Dermis blood vessel endothelial cell (primary cell): ENCODE data around the gene ZFAND3. TPM values are rescaled to one million over a fixed set of nuclear protein-coding genes. Genes with fewer than 3 reads are reported as not detected.
A peak's percentile ranks its signal among the peaks of the same experiment; 100 is the strongest.

Source experiments
- DNase-seq: peaks from one replicate; pipeline ENCODE4 v3.0.0; 2010
- total RNA-seq: library from RNA; depleted of rRNA; stranded (reverse); fragments of >200 nt; gene quantifications from 2 replicates; pipeline ENCODE4 v1.2.3, GENCODE V29; 2014

The ZFAND3 gene
- total RNA-seq, 1 donor from 2014 or later: 16.7 TPM

DNA sequence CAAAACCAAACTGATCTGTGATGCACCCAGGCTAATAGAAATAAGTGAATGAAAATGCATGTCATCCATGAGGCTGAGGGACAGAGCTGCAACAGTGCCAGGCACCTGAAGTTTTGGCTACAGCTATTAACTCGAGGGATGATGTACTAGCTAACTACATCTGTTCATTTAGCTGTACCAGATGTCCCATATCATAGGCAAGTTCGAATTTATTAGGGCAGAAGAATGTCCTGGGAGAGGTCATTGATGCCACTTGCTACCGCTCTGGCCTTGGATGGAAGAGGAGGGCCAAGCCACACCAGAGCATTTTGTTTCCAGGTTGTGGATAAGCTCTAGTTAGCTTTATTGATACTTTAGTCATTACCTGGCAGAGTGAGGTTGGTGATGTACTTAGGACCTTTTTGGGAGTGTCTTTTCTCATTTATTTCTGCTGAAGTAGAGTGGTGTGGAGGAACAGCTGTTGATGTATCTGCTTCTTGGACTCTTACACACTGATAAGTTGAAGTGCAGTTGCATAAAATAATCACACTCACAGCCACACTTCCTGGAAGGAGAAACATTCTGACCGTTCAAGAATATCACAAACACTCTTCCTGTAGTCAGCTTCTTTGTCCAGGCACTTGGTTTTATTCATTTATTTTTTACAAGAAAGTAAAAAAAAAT lies 8.2 kb downstream of the ZFAND3 start:
- DNase-seq: peak; percentile 23

DNA sequence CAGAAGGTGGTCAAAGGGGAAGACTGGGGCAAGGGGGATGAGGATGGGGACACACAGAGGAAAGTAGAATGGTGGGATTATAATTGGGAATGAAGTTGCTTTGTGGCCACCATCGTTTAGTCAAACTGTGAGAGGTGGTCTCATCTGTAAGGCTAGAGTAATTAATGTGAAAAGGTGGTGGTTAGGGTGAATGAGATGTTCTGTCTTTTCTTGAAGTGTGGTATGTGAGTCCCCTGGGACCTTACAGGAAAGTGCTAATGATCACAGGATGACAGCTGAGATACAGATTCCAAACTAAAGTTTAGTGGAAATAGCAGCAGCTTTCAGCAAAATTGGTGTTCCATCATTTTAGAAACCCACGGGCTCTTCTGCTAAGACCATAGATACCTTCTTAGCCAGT lies 10.7 kb downstream of the ZFAND3 start:
- no peak for DNase-seq

GRCh38 chr6:37831457-37831856 lies 11.9 kb downstream of the ZFAND3 start:
- DNase-seq: no peak

- DNase-seq: no peak
Observed at GRCh38 chr6:37835923-37836322, 16.4 kb downstream of the ZFAND3 start.

DNA sequence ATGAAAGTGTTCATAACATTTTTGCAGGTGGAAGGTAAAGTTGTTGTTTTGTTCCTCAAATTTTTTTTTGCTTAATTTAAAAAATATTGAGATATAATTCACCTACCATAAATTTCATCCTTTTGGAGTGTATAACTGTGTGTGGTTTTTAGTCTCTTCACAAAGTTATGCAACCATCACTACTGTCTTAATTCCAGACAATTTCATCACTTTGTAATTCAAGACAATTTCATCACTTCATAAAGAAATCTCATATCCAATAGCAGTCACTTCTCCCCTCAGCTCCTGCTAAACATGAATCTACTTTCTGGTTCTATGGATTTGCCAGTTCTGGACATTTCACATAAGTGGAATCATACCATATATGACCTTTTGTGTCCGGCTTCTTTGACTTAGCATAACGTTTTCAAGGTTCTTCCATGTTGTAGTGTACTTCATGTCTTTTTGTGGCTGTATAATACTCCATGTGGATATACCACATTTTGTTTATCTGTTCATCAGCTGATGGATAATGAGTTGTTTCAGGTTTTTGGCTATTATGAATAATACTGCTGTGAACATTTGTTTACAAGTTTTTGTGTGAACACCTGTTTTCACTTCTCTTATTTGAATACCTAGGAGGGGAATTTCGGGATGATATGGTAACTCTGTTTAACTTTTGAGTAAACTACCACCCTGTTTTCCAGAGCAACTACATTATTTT lies 18.8 kb downstream of the ZFAND3 start:
- DNase-seq: no peak

DNA sequence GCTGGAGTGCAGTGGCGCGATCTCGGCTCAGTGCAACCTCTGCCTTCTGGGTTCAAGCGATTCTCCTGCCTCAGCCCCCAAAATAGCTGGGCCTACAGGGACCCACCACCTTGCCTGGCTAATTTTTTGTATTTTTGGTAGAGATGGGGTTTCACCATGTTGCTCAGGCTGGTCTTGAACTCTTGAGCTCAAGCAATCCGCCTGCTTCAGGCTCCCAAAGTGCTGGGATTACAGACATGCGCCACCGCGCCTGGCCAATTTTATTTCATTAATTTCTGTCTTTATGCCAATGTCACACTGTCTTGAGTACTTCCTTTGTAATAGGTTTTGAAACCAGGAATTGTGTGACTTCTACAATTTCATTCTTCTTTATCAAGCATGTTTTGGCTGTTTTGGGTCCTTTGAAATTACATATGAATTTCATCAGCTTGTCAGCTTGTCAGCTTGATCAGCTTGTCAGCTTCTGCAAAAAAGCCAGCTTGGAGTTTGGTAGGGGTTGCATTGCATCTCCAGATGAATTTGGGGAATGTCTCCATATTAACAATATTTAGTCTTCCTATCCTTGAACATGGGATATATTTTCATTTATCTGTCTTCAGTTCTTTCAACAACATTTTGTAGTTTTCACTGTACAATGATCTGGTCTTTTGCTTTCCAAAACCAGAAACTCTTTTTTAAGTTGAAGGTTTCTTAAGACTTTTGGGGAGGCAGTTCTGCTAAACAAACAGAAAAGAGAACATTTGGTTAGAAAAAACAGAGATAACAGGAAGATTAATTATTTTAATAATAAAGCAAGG lies 20.8 kb downstream of the ZFAND3 start:
- no peak for DNase-seq

DNA sequence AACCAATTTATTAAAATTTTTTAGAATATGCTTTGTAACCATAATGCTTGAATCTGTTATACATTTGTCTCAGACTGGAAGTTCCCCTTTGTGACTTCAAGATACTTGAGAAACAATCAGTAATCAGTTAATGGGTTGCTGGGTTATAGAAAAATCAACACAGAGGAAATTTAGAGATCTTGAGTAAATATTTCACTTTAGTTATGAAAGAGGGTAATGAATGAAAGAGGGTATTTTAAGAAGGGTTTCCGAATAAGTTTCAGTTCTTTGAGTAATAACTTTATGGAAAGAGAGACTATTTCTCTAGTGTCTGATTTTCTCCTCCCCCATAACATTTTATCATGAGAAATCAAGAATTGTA lies 21.4 kb downstream of the ZFAND3 start:
- no peak for DNase-seq

DNA sequence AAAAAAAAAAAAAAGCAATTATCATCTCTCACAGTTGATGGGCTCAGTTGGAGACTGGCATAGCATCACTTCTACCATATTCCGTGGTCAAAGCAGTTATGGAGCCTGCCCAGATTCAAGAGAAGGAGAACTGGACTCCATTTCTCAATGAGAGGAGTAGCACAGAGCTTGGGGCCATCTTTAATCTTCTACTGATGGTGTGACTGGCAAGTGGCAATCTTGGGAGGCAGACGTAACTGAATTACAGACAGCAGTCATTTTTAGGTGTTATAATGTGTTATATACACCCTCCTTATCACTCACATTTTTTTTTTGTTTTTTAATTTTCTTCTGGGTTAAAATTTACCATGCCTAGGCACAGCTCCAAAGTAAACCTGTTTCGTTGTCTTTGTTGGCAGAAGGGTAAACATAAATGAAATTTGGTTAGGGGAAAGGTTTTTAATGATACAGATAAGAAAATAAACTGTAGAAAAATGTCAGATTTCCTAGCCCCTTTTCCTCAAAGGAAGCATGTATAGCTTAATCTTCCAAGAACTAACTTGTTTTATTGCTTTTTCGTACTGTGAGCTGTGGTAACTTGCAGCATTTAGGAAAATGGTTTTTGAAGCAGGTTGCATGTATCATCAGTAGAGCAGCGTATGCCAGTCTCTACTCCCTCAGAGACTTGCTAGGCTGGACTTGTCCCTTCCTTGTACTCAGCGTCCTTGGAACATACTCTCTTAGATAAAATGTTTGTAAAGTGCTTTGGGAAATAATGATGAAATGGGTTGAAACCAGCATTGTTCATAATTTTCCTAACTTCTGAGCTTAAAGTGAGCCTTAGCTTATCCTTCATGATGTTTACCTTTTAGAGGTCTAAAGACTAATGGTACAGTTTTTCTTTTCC lies 25.7 kb downstream of the ZFAND3 start:
- no peak for DNase-seq

- no peak for DNase-seq
Observed at GRCh38 chr6:37845930-37846329, 26.4 kb downstream of the ZFAND3 start.

GRCh38 chr6:37847704-37848103 lies 28.2 kb downstream of the ZFAND3 start:
- DNase-seq: no peak

DNA sequence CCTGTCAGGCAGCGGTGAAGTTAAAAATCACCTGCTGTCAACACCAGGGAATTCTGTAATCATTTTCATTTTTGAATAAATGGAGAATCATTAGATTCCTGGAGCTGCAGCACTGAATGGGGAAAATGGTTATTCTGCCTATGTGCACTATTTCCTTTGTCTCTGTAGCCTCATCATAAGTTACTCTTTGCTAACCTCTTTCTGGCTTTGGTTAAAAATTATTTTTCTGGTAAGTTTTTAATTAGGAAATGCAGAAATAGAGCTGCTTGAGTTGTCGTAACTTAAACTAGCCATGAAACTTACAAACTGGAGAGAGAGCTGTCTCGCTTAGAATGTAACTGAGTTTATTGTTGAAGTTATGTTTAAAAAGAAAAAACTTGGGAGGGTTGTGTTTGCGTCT lies 28.8 kb downstream of the ZFAND3 start:
- DNase-seq: no peak

DNA sequence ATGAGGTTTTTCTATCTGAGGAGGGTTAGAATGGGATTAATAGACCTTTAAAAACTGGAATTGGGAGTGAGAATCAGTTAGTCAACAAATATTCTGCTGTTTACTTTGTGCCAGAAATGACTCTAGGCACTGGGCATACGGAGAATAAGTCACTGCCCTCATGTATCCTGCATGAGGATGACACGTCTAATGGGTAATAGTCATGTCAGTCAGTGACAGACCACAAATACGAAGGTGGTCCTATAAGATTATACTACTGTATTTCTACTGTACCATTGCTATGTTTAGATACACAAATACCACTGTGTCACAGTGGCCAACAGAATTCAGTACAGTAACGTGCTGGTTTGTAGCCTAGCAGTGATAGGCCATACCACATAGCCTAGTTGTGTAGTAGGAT lies 30.7 kb downstream of the ZFAND3 start:
- no peak for DNase-seq

DNA sequence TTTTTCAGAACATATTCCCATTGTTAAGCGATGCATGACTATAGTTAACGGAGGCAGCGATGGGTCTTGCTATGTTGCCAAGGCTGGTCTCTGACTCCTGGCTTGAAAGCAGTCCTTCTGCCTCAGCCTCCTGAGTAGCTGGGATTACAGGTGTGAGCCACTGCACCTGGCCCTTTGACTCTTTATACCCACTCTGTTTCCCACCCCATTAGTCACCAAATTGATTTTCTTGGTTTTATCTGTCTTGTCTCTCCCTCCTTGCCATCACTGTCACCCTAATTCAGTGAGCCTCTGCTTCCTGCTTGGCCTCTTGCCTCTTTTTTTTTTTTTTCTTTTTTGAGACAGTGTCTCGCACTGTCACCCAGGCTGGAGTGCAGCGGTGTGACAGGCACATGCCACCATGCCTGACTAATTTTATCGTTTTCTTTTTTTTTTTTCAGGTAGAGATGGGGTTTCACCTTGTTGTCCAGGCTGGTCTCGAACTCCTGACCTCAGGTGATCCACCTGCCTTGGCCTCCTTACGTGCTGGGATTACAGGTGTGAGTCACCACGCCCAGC lies 31.3 kb downstream of the ZFAND3 start:
- no peak for DNase-seq

DNA sequence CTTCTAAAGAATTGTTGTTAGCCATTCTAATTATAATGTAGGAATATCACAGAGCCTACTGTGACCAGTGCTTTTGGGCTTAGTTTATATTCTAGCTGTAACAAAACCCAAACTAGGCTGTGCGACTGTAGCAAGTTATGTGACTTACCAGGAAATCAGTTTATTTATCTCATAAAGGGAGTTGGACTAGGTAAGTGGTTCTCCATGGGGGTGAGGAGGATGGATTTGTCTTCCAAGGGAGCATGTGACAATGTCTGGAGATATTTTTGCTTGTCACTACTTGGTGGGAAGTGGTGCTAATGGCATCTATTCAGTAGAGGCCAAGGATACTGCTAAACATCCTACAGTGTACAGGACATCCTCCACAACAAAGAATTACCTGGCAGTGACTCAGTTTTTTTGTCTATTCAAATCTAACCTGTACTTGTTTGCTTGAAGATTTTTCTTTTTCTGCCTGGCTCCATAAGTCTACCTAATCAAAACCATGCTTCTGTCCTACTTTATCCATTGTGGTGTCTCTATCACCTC lies 32.5 kb downstream of the ZFAND3 start:
- DNase-seq: no peak

DNA sequence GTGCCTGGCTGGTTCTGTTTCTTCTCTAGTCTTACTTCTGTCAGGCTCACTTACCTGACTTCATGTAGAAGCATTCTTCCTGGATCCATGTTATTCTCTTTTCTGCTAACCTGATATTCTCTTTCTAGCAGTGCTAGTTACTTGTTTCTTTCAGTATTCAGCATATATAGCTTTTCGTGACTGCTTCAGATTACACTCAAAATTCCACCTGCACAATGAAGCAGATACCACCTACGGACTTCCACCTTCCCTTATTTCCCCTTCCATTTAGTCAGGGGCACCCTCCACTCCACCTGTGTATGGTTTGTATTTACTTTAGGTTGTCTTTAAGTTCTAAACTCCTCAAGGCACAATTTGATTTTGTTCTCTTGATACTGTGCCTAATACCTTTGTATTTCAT lies 36.8 kb downstream of the ZFAND3 start:
- no peak for DNase-seq

GRCh38 chr6:37858363-37858762 lies 38.8 kb downstream of the ZFAND3 start:
- peak; percentile 29 for DNase-seq

- DNase-seq: peak; percentile 72
Observed at GRCh38 chr6:37860226-37860839, 40.8 kb downstream of the ZFAND3 start.

DNA sequence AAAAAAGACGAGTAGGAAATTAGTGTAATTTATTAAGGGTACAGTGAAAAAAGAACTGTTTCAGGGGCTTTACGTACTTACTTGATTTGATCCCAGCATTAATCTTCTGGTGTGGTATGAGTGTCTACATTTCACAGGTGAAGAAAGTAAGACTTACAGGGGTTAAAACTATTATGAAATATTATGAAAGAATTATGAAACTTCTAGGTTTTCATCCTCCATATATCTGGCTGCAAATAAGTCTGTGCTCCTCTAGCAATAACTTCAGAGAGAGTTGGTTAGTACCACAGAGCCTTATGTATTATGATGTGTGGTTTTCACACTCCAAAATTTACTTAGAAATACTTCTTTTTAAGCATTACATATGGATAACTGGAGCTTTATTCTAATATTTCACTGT lies 41.9 kb downstream of the ZFAND3 start:
- no peak for DNase-seq

DNA sequence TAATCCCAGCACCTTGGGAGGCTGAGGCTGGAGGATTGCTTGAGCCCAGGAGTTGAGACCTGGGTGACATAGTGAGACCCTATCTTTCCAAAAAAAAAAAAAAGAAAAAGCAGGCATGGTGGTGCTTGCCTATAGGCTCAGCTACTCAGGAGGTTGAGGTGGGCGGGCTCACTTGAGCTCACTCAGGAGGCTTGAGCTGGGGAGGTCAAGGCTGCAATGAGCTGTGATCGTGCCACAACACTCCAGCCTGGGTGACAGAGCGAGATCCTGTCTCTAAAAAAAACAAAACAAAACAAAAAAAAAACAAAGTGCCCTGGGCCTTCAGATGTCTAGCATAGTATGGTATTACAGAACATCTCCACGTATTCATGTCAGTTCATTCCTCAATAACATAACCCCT lies 42.9 kb downstream of the ZFAND3 start:
- no peak for DNase-seq

- DNase-seq: no peak
Observed at GRCh38 chr6:37862992-37863391, 43.5 kb downstream of the ZFAND3 start.

DNA sequence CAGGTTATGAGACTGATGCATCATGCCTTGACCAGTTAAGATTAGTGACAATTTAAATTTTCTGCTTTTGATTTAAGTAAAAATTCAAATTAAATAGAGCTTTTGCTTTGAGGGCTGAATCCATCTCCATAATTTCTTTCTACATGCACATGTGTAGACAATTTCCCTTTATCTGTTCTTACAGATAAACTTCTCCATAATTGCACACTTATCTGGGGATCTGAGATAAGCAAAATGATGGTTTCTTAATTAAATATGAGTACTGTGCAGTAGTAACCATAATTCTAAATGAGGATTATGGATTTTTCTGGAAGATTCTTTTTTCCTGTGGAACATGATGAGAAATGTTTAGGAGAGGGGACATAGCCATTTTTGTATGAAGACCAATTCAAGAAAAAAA lies 44.7 kb downstream of the ZFAND3 start:
- no peak for DNase-seq

DNA sequence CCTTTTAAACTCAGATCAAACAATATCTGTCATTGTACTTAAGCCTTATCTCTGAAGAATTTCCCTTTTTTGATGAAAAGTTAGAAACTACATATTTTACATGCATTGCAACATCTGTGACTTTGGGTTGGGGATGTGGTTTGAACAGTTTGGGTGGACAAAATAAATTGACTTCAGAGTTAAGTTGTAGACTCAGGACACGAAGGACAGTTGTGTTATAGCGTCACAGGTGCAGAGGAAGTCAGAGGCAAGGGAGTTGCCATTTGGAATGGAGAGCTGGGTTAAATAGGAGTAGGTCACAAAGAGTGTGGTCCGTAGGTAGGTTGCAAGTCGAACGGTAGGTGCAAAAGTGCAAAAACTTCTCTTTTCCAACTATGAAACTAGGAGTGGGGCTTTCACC lies 46.0 kb downstream of the ZFAND3 start:
- DNase-seq: no peak
